H1 (cell line): ENCODE measurements around the gene SOAT2. TPM values are rescaled to one million over a fixed set of nuclear protein-coding genes. Genes with fewer than 3 reads are reported as not detected.
A peak's percentile ranks its signal among the peaks of the same experiment; 100 is the strongest.

ENCODE experiments used
- KDM1A ChIP-seq: fragments of 200-600, 300-600 bp; sonication (generic); IDR thresholded peaks from 2 replicates; pipeline ENCODE4 v1.7.1; 2016; ENCODE audit warnings: mild to moderate bottlenecking, low read length, borderline replicate concordance
- RNF2 ChIP-seq: fragments of 200-900, 300-1000 bp; sonication (generic); IDR thresholded peaks from 2 replicates; pipeline ENCODE4 v1.7.1; 2016; ENCODE audit warnings: borderline replicate concordance, low read depth, mild to moderate bottlenecking, antibody characterized with exemption, low read length; ENCODE audit not compliant: poor library complexity, severe bottlenecking; ENCODE audit errors: missing control alignments
- SUZ12 ChIP-seq: fragments of 200-600 bp; sonication (generic); IDR thresholded peaks from 2 replicates; pipeline ENCODE4 v1.6.1; 2012; ENCODE audit warnings: mild to moderate bottlenecking, inconsistent platforms, low read length, moderate library complexity, mixed read lengths
- polyA plus RNA-seq, 7 experiments: library from polyadenylated mRNA; depleted of rRNA in 3 of 7; stranded (reverse) in 5 of 7; unstranded in 2 of 7; fragments of >200 nt in 5 of 7; fragments of 200-250 nt in 2 of 7; gene quantifications; 1 replicate in 5 of 7; 2 replicates in 1 of 7; 4 replicates in 1 of 7; pipeline versions ENCODE4 v1.2.1 to v1.2.3, GENCODE V29; 2011 to 2013; ENCODE audit warnings: missing spikeins in 2 of 7, mixed read lengths in 2 of 7
- total RNA-seq: library from RNA; stranded (reverse); fragmentation: NEBNext Ultra II Directional; extraction: Animal tissue kit (Norgen Biotek cat#: 25700); gene quantifications from 2 replicates; pipeline ENCODE4 v1.2.1, GENCODE V29; 2021

The SOAT2 gene
- total and polyA plus RNA-seq, 2 of the 8 experiments (the other 6 are each of a cell fraction or from before 2014, with no cell fraction given): 0.08 TPM; not detected in 1

DNA sequence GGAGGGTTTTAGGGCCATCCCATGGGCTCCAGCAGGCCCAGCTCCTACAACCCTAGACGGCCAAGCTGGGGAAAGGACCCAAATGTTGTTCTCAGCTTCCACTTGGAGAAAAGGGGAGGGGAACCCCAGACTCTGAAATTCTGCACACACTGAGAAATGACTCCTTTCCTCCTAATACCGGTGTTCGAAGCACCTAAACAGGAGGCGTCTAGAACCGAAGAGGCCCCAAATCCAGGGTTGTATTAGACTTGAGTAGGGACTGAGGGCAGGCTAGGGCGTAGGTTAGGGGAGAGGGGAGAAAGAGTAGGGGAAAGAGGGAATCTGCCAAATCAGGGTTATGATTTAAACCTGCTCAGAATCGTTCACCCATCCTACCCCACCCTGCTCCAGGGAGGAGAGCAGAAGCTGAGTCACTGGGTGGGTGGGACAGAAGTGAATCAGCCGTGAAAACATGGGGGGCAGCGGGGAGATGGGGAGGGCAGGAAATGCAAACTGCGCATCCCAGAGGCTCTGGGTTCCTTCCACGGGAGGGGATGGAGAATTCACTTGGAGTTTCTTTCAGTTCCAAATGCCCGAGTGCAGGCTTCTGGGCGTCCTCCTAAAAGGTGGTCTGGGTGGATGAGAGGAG is 4.8 kb upstream of the SOAT2 start (continued):
- TF ChIP-seq SUZ12 (0 out of 2 replicates have a peak, but pooled peaks have one; percentile 46), RNF2 (peak; percentile 36), KDM1A (no peak)
